Mucosa of gallbladder (tissue), 1 donor: ENCODE measurements around the gene PLCB4. TPM values are rescaled to one million over a fixed set of nuclear protein-coding genes. Genes with fewer than 3 reads are reported as not detected.
"Not testable (repeated sequence)": the region's sequence is repeated elsewhere in the genome, so short reads cannot be mapped to it uniquely, and the experiment has no call there.

Experiments used
- DNase-seq: peaks from one replicate; pipeline ENCODE4 v3.0.0-alpha.2; 2020; ENCODE audit warnings: low spot score
- total RNA-seq: library from RNA; stranded (reverse); gene quantifications from one replicate; pipeline ENCODE4 v1.2.1, GENCODE V29; 2021
- donor health status: DM: no; HTN: no; CAD: no.

PLCB4 gene
- total RNA-seq: 27.2 TPM

- DNase-seq: peak; percentile 24
Measured at GRCh38 chr20:9068841-9069663, at the start of gene PLCB4. PLCB4 (plus strand) TSS chr20:9069087; CDS start chr20:9307815, 238,728 bp downstream.

GRCh38 chr20:9019833-9020232 lies 49.1 kb upstream of the PLCB4 start:
- no peak for DNase-seq

GRCh38 chr20:9021216-9021615 lies 47.7 kb upstream of the PLCB4 start:
- no peak for DNase-seq

DNA sequence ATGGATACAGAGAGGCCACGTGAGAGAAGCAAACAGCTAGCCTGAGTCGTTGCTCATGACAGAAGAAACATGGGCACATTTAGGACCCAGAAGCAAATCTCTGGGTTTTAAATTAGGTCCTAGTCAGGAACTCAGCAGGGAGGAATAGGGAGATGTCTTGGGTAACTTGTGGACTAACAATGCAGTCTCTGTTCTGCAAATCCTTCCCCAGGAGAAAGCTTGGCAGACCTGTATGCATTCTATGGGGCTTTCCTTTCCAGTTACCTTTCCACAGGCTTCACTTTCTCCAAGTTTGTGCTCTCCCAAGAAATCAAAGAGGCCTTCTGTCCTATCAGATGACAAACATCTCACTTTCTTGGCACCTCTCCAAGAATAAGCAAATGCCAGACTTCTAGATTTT lies 47.2 kb upstream of the PLCB4 start:
- DNase-seq: no peak

GRCh38 chr20:9022376-9022775 lies 46.5 kb upstream of the PLCB4 start:
- DNase-seq: no peak

DNA sequence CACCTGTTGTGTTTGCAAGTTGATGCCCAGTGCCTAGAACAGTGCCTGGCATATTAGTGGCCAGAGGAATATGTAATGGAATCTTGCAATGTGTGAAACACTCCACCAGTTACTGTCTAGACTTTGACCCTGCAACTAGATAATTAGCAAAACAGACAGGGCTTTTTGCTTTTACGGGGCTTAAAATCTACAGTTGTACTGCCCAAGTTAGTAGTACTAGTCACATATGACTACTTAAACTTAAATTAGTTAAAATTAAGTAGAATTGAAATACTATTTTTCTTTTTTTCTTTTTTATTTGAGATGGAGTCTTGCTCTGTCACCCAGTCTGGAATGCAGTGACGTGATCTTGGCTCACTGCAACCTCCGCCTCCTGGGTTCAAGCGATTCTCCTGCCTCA lies 44.3 kb upstream of the PLCB4 start:
- DNase-seq: no peak

DNA sequence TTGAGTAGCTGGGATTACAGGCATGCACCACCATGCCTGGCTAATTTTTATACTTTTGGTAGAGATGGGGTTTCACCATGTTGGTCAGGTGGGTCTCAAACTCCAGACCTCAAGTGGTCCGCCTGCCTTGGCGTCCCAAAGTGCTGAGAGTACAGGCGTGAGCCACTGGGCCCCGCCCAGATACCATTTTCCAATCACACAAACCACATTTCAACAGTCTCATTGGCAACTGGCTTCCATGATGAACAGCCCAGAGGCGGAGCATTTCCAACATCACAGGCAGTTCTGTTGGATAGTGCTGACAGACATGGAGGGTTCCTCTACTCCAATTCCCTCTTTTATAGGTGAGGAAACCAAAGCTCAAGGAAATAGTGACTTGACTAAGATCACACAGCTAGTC lies 43.9 kb upstream of the PLCB4 start:
- DNase-seq: no peak

GRCh38 chr20:9025643-9026042 lies 43.2 kb upstream of the PLCB4 start:
- DNase-seq: no peak

DNA sequence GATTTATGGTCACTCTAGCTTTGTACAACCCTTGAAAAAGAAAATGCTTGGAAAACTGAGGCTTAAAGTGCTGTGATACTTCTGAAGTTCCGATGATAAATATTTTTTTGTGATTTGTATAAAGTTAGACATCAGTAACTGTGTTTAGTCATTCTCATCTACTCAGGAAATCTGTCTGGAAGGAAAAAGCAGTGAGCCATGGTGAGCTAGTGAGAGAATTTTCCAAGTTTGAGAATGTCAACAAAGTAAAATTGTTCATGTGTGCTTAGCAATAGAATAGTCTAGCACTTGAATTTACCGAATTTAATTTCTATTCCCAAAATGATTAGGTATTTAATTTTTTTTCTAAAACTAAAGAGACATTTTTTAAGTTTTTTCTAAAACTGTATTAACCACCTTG lies 41.3 kb upstream of the PLCB4 start:
- no peak for DNase-seq

DNA sequence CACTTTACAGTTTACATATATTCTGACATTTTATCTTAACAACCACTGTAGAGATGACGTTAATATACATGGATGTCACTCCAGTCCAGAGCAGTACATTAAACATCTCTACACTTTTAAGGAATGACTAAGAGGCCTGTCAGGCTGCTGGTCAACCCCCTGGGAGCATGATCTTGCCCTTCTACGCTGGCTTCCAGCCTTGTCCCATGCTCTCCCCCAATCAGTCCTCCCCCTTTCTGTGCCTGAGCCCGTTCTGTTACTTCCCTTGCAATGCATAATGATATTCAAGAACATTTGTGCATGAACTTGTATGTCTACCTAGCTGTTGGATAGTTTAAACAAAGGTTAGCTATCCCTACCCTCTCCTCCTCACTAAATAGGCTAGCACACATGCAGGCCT lies 40.5 kb upstream of the PLCB4 start:
- DNase-seq: no peak

GRCh38 chr20:9031991-9032390 lies 36.9 kb upstream of the PLCB4 start:
- DNase-seq: no peak

- no peak for DNase-seq
Measured at GRCh38 chr20:9032758-9033157, 36.1 kb upstream of the PLCB4 start.

DNA sequence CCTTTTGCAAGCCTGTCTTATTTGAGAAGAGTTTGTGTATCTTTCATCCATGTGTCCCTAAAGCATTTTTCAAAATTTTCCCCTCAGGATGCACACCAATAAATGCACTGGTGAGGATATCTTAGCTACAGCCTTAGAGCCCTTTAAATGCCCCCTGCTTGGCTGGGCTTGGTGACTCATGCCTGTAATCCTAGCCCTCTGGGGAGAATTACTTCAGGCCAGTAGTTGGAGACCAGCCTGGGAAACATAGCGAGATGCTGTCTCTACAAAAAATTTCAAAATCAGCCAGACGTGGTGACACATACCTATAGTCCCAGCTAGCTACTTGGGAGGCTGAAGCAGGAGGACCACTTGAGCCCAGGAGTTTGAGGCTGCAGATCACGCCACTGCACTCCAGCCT lies 33.8 kb upstream of the PLCB4 start:
- DNase-seq: no peak

- DNase-seq: no peak
Measured at GRCh38 chr20:9036593-9036992, 32.3 kb upstream of the PLCB4 start.

DNA sequence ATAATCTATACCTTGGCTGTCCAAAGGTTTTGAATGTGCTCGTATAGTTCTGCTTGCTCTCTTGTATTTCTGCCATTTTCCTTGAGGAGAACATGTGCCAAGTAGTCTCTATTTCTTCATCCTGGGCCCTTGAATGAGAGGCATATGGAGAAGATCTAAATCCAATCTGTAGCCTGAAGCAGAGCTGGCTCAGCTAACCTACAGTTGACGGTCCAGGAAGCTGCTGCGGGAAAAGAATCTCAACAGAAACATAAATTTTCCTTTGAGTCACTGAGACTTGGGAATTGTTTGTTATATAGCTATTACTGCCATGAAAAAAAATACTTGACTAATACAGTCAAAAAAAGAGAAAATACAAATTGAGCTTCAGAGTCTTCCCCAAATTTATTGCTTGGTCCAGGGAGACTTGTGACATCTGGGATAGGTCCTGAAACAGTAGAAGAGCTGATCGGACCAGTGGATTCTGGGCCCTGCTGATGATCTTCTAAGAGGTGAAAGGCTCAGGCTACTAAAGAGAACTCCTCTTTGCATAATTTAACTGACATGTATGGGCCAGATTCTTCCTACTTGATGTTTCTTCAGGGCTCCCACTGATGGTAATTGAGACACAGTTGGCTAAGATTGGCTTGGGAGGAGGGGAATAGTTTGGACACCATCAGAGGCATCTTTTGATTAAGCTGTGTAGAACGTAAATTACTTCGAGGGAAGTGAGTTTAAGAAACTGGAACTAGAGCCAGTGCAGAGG lies 29.9 kb upstream of the PLCB4 start:
- DNase-seq: no peak

DNA sequence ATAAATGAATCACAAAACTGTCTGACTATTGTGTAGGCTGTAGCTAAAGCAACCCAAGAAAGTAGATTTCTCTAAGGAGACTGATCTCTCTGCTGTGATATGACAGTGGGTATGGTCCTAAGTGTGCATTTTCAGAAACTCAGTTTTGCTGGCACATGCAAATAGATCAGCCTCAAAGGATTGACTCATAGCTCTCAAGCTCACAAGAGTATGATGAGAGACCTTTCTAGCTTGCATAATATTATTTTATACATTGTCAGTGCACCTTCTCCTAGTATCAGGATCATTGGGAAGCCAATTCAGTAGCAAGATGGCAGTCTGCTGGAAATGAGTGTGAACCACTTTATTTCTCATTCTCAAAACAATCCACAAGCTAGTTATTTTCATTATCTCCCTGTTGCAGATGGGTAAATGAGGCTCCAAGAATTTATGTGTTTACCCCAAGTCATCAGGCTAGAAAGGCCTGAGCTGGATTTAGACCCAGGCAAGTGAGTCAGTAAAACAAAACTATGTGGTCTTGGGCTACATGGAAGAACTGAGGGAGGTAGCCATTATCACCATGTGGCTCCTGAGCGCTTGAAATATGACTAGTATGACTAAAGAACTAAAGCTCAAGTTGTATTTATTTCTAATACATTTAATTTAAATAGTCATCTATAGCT lies 27.9 kb upstream of the PLCB4 start:
- no peak for DNase-seq

GRCh38 chr20:9043364-9043763 lies 25.5 kb upstream of the PLCB4 start:
- DNase-seq: no peak

DNA sequence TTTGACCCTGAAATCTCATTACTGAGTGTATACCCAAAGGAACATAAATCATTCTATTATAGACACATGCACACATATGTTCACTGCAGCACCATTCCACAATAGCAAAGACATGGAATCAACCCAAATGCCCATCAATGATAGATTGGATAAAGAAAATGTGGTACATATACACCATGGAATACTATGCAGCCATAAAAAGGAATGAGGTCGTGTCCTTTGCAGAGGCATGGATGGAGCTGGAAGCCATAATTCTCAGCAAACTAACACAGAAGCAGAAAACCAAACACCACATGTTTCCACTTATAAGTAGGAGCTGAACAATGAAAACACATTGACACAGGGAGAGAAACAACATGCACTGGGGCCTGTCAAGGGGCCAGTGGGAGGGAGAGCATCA lies 21.0 kb upstream of the PLCB4 start:
- not testable (repeated sequence) for DNase-seq

GRCh38 chr20:9051508-9051907 lies 17.4 kb upstream of the PLCB4 start:
- no peak for DNase-seq

DNA sequence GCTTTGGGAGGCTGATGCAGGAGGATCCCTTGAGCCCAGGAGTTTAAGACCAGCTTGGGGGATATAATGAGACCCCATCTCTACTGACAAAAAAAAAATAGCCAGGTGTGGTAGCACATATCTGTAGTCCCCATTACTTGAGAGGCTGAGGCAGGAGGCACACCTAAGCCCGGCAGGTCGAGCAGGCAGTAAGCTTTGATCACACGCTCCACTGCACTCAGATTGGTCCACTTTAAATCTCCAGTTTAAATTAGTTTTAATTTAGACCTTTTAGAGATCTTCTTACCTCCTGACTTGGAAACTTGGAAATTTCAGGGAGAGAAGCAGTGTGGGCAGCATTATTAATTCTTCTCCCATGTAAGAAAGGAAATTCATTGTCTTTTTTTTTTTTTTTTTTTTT lies 16.8 kb upstream of the PLCB4 start:
- DNase-seq: no peak

DNA sequence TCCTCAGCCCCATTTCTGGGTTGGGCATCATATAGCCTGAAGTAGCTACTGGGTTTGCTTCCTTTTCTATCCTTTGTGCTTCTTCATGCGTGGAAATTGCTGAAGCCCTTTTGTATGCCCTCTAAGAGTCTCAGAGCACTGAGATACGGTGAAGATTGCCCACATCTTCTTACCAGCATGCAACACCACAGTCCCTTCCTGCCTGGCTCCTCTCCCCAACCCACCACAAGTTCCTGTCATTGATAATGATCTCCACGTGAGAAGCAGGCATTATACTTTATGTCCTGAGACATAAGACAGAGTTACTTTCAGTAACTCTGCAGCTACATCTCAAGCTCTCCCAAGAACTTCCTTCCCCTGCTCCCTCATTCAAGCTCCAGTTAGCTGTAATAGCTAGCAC lies 15.8 kb upstream of the PLCB4 start:
- DNase-seq: no peak

- no peak for DNase-seq
Measured at GRCh38 chr20:9054176-9054575, 14.7 kb upstream of the PLCB4 start.

DNA sequence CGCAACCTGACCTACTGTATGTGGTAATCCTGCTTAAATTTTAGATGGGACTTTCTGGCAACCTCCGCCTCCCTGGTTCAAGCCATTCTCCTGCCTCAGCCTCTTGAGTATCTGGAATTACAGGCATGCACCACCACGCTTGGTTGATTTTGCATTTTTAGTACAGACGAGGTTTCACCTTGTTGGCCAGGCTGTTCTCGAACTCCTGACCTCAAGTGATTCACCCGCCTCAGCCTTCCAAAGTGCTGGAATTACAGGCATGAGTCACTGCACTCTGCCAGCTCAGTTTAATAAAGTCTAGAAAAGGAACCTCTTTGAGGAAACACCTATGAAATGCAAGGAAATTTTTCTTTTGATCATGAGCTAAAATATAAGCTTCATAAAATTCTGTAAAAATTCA lies 9.0 kb upstream of the PLCB4 start:
- no peak for DNase-seq
